8988T (cell line): ENCODE data around the gene IWS1.
"Not testable (repeated sequence)": the region's sequence is repeated elsewhere in the genome, so short reads cannot be mapped to it uniquely, and the experiment has no call there.

ENCODE experiments used
- DNase-seq: peaks from one replicate; pipeline ENCODE4 v3.0.0; 2011

The IWS1 gene

DNA sequence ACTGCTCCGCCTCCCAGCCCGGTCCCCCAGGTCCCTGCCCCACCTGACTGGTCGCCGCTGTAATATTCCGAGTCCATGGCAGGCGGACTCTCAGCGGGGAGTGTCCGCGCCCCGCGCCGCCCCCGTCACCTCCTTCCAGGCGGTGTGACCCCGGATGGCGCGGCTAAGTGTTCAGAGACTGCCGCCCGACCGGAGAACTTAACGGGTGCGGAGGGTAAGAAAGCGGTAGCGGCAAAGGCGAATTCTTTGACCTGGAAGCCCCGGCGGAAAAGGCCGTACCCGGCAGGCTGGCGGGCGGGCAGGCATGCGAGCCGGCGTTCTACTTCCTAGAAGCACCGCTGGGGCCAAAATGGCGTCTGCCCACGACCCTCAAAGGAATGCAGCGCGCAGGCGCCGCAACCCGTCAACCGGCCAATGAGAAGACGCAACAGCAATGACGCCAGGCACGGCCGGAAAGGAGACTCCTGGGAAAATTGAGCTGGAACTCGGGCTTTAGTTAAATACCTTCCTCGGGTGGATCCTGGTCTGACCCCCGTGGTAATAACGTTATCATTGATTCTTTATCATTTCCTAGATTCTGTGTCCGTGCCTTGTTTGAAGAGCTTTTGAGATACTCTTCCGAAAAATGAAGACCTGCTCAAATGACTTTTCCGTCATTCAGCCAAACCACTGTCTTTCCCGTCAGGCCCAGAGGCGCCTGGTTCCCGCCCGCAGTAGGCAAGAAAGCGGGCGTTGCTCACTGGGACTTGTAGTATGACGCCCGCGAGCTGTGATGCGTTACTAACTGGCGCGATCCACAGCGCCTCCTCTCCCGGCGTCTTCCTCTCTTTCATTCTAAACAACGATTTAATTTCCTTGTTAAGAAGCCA, at the start of gene IWS1:
TSS of gene IWS1 (minus strand) at position 358 of the 869 bp plus-strand sequence. CDS start at position 77, 281 bp downstream.
- peak; percentile 72 for DNase-seq

DNA sequence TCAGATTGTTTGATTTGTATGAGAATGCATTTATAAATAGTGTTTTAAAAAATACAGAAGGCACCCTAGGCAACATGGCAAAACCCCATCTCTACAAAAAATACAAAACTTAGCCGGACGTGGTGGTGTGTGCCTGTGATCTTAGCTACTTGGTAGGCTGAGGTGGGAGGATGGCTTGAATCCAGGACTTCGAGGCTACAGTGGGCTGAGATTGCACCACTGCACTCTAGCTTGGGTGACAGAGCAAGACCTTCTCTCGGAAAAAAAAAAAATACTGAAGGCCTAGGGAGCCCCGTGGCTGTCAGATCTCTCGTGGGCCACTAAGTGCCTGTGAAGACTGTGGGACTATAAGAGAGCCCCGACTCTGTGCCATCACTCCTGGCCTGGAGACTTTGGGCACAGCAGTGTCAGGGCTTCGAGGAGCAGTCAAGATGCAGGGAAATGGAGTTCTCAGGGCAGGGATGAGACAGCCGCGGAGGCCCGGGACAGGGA, 49.7 kb upstream of the IWS1 start:
- DNase-seq, result no peak

DNA sequence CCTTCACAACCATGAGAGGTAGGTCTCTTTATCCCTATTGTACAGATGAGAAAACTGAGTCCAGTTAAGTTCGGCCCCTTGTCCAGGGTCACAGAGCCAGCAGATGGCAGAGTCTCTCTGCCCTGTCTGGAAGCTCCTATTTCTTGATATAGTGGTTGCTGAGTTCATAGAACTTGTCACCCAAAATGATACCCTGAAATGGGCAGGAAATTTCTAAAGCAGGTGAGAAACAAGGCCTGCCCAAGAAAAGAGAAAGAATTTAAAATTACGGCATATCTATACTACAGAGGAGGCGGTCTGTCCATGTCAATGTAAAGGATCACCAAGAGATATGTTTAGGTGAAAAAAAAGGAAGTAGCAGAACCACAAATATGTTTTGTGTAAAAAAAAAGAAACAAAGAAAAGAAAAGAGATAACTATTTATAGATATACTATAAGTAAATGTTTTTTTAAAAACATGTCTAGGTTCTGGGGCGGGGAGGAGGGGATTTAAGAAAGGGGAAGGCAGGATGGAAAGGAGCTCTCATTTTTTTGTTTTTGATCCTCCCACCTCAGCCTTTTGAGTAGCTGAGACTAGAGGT, 49.0 kb upstream of the IWS1 start:
- no peak for DNase-seq

DNA sequence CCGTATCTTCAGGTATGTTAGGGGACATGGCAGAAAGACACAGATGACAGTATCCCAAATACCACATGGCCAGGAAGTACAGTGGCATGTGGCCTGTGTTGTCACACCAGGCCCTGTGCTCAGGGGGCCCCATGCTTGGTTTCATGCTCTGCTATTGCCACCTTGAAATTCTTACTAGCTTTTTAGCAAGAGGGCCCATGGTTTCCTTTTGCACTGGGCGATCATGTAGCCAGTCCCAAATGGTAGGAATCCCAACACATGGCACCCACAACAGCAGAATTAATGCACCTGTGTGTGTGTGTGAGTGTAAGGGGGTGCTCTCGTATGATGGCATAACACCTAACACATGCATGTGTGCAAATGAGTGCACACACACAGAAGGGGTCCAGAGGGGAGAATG, 48.4 kb upstream of the IWS1 start:
- DNase-seq, result no peak

DNA sequence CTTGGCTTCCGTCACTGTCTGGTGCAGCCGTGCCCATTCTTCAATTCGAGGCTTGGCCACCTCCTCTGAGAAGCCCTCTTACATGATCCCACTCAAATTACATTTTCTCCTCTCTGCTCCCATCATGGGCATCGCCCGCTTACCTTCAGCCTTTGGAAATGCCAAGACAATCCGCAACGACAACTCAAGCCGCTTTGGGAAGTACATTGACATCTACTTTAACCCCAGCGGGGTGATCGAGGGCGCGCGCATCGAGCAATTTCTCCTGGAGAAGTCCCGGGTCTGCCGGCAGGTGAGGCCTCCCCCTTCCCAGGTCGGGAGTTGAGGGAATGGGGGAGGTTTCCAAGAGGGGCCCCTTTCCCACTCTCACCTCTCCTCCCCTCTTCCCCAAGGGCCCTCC, 47.5 kb upstream of the IWS1 start:
- no peak for DNase-seq

DNA sequence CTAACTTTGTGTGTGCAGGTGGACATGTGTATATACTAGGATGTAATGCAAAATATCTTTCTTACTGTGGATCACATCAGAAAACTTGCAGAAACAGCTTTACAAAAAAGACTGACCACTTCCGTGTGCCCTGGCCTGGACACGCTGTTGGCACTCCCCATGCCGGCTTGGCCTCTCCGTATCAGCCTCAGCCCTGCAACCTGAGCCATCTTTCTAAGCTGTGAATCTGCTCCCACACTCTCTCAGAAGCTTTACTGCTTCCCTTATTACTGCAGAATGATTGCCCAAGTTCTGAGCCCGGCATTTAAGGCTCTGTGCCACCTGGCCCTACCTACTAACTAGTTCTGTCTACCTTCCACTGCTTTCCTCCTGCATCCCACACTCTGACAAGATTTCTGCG, 47.0 kb upstream of the IWS1 start:
- DNase-seq, result no peak

DNA sequence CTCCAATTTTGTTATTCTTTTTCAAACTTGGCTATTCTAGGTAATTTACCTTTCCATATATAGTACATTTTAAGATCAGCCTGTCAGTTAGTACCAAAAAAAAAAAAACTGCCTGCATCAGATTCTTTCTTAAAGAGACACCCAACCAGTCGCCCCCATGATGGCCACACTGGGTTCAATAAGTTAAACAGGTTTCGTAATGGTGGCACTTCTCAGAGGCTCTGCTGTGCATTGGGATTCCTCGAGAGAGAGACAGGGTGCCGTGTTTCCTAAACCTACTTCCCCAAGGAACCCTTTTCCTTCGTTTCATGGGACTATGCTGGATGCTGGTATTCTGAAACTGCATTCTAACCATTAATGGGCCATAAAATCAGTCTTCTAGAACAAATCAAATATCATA, 46.6 kb upstream of the IWS1 start:
- no peak for DNase-seq

DNA sequence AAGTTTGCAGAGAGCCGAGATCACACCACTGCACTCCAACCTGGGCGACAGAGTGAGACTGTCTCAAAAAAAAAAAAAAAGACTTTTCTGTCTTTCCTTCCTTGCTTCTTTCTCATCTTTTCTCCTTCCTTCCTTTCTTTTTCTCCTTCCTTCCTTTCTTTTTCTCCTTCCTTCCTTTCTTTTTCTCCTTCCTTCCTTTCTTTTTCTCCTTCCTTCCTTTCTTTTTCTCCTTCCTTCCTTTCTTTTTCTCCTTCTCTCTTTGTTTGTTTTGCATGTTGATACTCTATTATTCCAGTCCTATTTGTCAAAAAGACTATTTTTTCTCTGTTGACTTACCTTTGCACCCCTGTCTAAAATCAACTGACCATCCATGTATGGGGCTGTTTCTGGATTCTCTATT, 46.1 kb upstream of the IWS1 start:
- DNase-seq, result not testable (repeated sequence)

DNA sequence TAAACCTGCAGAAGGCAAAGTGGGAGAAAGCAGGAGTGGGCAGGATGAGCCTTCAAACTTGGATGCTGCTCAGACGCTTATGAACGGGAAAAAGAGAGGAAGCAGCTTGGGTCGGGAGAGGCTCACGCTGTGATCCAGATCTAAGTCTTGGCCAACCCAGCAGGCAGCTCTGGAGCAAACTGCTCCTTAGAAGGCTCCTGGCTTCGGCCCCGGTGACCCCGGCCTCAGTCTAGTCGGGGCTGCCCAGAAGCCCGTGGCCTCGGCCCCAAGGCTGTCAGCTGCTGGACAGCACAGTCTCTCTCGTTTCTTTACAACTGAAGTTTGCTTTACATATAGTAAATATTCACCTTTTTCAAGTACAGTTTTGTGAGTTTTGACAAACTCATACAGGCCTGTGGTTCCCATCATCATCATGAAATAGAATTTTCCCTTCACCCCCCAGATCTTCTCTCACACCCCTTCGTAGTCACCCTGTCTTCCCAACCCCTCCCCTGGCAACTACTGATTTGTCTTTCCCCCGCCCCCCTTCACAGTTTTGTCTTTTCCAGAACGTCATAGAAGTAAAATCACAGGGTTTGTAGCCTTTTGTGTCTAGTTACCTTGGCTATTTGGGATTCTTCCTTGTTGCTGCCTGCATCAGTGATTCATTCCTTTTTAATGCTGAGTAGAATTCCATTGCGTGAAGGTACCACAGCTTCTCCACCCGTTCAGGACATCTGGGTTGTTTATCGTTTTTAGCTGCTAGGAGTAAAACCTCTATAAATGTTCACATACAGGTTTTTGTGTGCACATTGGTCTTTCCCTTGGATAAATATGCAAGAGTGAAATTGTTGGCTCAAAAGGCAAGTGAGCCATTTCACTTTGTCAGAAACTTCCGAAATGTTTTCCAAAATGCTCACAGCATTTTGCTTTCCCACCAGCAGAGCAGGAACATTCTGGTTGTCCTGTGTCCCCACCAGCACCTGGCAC, 44.3 kb upstream of the IWS1 start:
- DNase-seq, result no peak

DNA sequence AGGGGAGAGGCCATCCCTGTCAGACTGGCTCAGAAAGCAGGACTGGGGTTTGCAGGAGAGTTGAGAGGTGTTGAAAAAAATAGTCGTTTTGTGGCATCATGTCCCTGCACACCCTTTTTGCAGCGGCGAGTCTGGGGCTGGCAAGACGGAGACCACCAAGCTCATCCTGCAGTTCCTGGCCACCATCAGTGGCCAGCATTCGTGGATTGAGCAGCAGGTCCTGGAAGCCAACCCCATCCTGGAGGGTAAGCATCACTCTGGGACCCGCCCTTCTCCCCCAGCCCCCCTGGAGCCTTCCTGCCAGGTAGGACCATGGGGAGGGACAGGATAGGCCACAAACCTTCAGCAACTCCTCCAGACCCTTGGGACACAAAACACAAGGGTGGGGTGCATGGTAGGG, 43.4 kb upstream of the IWS1 start:
- DNase-seq, result no peak

DNA sequence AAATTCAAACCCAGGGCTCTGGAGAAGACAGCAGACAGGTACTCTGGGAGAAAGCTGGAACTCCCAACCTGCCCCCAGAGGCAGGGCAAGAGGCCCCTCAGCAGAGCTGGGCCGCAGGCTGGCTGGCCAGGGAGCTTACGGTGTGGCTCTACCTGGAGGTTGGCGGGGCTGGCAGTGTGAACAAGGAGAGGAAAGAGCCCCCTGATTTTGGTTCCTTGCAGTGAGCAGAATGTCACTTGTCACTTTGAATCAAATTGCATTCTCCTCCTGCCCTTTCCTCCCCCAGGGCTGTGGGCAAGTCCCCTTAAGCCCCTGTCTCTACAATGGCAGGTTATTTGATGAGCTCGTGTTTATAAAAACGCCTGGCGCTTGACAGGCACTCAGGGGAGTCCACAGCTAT, 41.8 kb upstream of the IWS1 start:
- DNase-seq, result no peak

DNA sequence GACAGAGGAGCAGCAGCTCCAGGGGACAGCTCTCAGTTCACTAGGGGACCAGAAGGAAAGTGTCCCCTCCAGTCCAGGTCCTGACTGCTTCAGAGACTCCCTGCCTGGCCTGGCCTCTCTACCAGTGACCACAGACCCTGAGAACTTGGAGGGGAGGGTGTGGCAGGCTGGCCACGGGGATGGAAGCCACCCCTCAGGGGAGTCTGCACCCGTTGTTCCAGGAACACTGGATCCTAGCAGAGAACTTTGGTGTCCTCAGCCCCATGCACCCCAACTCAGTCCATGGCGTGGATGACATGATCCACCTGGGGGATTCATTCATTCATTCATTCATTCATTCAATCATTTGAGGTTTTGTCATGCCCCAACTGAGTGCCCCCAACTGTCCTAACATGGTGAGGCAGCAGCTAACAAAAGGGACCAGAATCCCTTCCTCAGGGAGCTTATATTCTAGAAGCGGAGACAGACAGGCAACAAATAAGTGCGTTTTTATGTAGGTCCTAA, 41.1 kb upstream of the IWS1 start:
- no peak for DNase-seq

DNA sequence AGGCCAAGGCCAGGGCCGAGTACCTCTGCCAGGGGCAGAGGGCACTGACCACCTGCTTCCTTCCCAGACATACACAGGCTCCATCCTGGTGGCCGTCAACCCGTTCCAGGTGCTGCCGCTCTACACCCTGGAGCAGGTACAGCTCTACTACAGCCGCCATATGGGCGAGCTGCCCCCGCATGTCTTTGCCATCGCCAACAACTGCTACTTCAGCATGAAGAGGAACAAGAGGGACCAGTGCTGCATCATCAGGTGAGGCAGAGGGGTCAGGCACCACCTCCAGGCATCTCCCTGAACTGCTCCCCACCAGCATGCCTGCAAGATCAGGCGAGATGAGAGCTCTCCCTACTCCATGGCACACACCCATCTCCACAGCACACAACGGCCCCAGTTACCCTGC, 40.3 kb upstream of the IWS1 start:
- no peak for DNase-seq

DNA sequence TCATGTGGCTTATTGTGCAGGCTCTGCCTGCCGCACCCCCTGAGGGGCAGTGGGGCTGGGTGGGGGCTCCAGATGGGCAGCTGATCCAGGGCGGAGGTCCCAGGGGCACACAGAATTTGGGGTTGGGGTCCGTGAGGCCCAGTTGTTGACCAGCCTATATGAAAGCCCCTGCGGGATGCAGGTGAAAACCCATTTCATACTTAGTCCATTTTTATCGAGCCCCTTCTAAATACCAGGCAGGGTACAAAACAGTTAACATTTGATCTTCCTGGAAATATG, 39.8 kb upstream of the IWS1 start:
- DNase-seq, result no peak

DNA sequence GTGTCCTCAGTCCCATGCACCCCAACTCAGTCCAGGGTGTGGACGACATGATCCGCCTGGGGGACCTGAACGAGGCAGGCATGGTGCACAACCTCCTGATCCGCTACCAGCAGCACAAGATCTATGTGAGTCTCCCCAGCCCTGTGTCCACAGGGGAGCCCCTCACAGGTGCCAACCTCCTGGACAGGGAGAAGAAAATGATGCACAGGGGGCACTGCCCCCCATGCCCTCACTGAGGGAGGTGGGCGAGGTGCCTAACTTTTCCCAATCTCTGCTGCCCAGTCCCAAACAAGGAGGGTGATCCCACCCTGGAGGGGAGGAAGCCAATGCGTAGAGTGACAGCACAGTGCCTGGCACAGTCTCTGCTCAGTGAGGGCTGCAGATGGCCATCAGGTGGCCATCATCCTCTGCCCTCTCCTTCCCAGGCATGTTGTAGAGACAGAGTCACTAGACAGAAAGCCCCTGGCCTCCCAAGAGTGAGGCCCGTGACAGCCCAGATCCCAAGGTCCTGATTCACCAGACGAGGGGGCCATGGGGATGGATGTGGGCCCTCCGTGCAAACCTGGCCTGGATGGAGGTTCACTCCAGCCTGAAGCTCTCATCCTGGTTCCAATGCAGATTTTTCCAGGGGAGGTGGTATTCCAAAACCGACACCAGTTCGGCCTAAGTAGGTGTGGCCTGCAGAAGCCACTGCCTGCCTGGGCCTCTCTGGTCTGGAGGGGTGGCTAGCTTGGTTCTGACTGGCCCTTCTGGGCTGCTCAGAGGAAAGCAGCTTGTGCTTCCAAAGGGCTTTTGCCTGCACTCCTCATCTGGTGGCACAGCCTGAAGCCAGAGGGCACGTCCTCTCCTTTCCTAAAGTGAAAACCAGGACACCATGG, 39.2 kb upstream of the IWS1 start:
- no peak for DNase-seq

DNA sequence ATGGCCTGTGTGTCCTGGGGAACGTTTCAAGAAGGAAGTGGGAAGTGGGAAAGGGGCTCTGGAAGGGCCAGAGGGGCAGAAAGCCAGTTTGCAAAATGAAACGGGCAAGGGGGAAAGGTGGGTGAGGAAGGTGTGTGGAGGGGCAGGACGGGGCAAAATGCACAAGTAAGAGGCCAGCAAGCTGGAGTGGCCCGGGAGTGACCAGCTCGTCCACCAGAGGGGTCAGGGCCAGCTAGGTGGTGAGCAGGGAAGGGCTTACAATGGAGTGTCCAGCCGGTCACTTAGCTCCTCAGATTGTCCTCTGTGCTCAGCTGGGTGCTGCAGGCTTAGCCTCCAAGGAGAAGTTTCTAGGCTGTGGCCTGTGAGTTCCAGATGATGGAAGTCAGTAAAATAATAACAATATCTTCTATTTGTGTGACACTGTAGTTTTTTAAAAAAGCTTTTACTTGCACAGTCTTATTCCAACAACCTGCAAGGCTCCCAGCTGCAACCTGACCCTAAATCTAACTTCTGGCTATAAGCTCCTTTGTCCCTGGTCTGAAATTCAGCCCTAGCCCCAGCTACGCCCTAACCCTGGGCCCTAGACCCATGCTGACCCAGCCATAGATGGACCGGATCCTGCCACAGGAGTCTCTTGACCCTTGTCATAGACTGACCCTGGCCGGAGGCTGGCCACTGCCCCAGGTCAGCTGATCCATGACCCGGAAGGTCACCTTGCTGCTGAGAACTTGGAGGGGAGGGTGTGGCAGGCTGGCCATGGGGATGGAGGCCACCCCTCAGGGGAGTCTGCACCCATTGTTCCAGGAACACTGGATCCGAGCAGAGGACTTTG, 38.4 kb upstream of the IWS1 start:
- DNase-seq, result no peak

DNA sequence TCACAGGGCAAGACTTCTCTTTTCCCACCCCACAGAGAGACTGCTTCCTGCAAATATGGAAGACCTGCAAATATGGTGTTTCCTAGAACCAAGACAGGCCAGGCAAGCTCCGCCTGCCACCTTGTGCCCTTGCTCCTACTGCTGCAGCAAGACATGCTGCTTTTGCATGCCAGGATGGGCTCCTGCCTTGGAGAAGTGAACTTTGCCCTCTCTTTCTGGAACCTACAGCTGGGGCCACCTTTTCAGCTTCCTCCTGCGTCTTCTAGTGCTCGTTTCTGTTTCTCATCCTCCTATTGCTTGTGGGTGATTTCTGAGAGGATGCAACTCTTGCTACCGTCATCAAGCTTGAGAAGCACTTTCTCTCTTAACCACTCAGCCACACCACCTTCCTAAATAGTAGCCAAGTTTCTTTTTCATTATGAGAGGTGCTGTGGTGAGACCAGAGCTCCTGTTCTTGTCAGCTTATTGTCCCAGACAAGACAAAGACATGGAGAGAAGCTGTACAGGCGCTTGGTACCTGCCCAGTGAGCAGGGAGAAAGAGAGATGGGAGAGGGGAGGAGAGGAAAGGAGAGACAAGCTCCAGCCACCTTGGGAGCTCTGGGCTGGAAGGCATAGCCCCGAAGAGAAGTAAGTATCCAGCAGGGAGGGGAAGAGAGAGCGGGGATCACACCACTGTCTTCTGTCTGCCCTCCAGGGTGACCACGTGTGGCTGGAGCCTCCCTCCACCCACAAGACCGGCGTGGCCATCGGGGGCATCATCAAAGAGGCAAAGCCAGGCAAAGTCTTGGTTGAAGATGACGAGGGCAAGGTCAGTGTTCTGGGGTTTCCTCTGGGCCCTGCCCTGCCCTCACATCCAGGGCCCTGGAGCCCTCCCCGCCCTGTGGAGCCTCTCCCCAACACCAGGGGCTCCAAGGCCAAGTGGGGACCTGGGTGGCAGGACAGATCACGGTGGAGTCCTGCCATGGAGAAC, 37.5 kb upstream of the IWS1 start:
- no peak for DNase-seq

DNA sequence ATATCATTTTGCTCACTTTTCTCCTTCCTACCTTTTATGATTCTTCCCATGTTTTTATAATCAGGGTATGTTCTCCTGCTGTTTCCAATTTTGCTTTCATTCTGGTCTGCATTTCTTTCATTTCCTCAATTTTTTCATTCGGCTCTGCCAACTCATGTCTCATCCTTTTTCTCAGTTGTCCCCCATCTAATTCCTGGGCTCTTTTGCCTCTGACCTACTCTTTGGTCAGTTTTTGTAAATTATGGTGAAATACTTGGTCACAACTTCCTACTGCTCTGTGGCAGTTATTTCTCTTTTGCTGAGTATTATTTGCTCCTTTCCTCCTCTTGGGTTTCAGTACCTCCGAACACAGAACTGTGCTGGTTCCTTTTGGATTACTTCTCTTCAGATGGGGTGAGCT, 36.6 kb upstream of the IWS1 start:
- no peak for DNase-seq

DNA sequence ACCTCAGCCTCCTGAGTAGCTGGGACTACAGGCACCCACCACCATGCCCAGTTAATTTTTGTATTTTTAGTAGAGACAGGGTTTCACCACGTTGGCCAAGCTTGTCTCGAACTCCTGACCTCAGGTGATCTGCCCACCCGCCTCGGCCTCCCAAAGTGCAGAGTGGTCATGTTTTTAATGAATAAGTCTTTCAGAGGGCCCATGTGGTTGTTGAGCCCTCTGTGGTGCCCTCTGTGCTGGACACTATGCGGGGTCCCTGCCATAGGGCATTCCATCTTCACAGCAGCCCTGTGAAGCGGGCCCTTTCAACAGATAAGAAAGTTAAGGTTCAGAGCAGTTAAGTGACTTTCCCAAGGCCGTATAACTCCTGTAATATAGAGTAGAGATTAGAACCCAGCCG, 35.1 kb upstream of the IWS1 start:
- DNase-seq, result no peak

DNA sequence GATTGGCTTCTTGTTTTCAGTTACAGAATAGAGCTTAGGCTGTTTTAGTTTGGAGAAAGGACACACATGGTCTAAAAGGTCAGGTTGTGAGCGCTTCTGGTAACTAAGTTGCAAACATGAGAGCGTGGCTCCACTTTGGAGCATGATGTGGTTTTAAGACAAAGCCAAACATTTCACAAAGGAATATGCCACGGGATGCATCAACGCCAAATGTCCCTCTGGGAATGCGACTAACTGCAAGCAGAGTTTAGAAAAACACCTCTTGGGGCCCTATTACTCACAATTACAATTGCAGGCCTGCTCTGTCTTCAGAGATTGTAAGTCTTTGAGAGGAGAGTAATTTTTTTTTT, 34.6 kb upstream of the IWS1 start:
- DNase-seq, result no peak
